Stimulated activated CD8-positive, alpha-beta memory T cell treated with anti-CD3 and anti-CD28 coated beads, Interleukin-12 subunit alpha, Interleukin-12 subunit beta, amount 100 ng/mL, for 24 hours (primary cell): Measurements from ENCODE around the gene EXD2.
"Not testable (repeated sequence)": the region's sequence is repeated elsewhere in the genome, so short reads cannot be mapped to it uniquely, and the experiment has no call there.

Experiments
- DNase-seq: peaks from one replicate; pipeline ENCODE4 v3.0.0-alpha.2; 2020; ENCODE audit errors: extremely low read depth

EXD2 gene, protein sequence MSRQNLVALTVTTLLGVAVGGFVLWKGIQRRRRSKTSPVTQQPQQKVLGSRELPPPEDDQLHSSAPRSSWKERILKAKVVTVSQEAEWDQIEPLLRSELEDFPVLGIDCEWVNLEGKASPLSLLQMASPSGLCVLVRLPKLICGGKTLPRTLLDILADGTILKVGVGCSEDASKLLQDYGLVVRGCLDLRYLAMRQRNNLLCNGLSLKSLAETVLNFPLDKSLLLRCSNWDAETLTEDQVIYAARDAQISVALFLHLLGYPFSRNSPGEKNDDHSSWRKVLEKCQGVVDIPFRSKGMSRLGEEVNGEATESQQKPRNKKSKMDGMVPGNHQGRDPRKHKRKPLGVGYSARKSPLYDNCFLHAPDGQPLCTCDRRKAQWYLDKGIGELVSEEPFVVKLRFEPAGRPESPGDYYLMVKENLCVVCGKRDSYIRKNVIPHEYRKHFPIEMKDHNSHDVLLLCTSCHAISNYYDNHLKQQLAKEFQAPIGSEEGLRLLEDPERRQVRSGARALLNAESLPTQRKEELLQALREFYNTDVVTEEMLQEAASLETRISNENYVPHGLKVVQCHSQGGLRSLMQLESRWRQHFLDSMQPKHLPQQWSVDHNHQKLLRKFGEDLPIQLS

DNA sequence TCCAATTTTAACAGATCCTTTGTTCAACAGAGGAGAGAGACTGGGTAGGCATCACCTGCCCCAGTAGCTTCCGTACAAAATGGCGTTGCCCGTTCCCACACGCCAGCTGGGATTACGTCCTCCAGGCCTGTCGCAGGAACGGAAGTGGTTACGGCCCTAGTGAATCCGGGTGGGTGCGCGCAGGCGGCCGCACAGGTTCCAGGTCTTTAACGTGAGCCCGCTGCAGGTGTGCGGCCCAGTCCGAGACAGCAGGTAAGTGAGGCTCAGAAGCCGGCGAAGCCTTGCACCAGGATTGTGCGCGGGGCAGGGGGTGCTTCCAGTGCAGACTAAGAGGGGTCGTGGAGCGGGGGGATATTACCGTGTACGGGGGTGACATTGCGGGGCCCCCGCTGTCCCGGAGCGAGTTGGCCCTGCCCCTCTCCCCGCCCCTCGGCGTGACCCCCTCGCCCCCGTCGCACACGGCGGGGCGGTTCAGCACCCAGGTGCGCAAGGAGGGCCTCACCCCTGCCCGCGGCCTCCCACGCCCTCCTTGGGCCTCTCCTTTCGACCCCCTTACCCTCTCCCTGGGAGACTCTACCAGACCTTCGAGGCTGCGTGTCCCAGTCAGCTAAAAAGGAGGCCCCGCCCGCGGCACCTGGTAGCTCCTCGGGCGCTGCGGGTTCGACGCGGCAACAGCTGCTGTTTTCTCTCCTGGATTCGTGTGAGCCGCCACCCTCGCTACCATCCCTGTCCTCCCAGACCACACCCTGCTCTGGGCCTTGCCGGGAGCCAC is at the start of gene EXD2:
Gene EXD2 (plus strand): TSS at position 159 of the 772 bp plus-strand sequence. CDS start 17,973 bp downstream, outside the sequence.
- DNase-seq: peak; percentile 27

- DNase-seq: no peak
Observed at GRCh38 chr14:69141550-69141949, 49.7 kb upstream of the EXD2 start.

DNA sequence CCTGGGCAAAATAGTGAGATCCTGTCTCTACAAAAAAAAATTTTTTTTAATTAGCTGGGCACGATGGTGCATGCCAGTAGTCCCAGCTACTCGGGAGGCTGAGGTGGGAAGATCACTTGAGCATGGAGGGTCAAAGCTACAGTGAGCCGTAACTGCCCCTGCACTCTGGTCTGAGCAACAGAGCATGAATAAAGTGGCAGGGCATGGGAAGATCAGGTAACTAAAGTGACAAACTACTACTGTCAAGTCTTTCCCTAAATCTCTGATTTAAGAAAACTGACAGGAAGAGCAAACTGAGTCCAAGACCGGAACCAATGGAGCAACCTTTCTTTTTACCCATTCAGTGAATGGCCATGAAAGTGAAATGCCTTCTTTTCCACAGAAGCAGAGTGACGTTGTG is 49.2 kb upstream of the EXD2 start:
- no peak for DNase-seq

GRCh38 chr14:69149461-69150244 is 41.6 kb upstream of the EXD2 start:
- no peak for DNase-seq

- DNase-seq: peak; percentile 61
Observed at GRCh38 chr14:69151458-69152180, 39.7 kb upstream of the EXD2 start.

DNA sequence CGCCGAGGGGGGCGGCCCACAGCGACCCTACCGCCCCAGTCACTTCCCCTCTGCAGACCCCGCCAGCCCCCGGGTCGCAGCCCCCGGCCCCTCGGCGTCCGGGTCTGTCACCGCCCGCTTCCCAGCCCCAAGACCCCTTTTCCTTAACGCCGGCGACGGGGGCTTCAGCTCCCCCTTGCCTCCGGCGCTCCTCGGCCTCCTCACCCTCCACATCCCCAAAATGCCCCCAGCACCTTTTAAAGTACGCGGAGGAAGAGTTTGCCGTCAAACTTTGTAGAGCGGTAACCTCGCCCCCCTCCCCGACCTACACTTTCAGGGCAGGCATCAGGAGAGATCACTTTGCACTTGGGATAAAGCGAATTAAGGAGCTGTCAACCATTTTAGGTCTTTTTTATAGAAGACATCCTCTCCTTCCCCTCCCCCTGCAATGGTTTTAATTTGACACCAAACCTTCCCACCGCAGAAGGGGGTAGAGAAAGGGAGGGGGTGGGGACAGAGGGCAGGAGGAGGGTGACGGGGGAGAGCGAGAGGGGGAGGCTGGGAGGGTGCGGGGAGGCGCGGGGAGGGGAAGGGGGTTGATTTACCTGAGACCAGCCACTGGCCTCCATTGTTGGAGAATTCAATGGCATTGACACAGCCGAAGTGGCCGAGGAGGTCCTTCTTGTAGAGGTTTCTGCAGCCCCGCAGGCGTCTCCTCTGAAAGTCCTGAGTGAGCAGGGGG is 39.0 kb upstream of the EXD2 start:
- no peak for DNase-seq

DNA sequence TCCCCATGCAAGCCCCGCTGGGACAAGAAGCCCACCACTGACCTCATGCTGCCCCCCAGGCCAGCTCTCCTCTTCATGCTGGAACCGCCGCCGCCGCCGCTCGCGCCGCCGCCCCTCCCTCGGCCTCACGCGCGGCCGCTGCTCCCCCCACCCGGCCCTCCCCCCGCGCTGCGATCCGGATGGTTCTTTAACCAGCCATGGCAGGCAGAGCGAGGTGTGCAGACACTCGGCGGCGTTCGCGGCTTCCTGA is 38.5 kb upstream of the EXD2 start, which contains the start of gene DCAF5:
Gene DCAF5 (minus strand): TSS at position 218 of the 250 bp plus-strand sequence. CDS start 141 bp downstream, at position 77.
- DNase-seq: peak; percentile 85

DNA sequence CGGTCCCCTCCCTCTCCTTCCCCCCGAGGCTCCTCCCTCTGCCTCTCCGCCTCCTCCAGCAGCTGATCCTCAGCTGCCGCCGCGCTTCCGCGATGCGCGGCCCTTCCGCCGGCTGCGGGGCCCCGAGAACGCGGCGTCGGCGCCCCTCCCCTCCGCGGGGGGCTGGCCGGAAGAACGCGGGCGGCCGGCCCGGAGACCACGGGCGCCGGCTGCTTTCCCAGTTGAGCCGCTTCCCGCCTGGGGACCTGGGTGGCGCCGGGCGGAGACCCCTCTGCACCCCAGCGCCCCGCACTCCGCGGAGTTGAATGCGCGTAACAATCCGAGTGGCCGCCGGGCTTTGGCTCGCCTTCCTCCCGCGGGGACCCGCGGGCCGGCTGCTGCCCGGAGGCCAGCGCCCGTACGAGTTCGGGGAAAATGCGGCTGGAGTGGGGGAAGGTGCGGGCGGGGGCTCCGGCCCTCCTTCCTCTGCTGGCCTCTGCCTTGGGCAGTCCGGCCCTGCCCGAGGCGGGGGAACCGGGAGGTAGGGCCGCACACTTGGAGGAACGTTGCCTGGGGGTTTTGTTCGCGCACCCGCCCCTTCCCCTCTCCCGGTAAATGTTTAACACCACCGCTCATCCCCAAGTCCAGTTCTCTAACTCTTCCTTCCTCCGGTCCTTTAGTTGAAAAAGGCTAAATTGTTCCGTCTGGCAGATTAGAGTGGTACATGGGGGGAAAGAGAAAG is 38.0 kb upstream of the EXD2 start:
- DNase-seq: no peak

DNA sequence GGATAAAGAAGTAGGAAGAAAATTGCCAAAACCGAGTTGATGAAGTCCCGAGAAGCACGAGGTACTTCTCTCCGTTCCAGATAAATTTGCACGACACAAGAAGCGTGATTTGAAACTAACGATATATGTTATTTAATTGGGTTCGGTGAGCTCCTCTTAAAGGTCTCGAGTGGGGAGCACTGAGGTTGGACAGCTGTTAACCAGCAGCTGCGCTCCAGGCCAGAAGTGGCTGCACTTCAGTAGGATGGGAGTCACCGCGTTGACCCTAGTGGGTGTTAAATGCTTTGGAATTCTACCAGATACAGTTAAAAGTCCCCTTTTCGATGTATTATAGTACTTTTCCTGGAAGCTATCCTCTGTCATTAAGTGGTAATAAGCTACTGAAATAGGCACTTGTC is 37.4 kb upstream of the EXD2 start:
- no peak for DNase-seq

- no peak for DNase-seq
Observed at GRCh38 chr14:69154779-69155178, 36.5 kb upstream of the EXD2 start.

- no peak for DNase-seq
Observed at GRCh38 chr14:69156224-69156623, 35.1 kb upstream of the EXD2 start.

GRCh38 chr14:69161590-69161989 is 29.7 kb upstream of the EXD2 start:
- DNase-seq: no peak

GRCh38 chr14:69165787-69166186 is 25.5 kb upstream of the EXD2 start:
- DNase-seq: not testable (repeated sequence)

DNA sequence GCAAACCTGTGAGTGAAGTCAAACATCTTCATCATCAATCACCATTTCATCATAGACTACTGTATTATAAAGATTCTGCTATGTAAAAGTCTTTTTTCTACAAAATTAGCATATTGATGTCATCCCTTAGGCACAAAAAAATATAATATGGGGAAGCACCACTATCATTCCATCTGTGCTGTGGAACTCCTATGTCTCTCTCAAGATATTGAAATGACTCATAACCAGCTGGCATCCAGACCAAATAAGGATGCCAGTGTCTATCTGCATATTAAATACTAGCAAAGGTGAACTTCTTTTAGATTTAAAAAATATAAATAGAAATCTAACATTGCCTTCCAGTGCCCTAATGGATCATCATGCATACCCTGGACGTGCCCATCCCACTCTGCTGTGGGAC is 20.5 kb upstream of the EXD2 start:
- DNase-seq: no peak

GRCh38 chr14:69171569-69171968 is 19.7 kb upstream of the EXD2 start:
- DNase-seq: no peak

- DNase-seq: no peak
Observed at GRCh38 chr14:69175130-69175529, 16.2 kb upstream of the EXD2 start.

DNA sequence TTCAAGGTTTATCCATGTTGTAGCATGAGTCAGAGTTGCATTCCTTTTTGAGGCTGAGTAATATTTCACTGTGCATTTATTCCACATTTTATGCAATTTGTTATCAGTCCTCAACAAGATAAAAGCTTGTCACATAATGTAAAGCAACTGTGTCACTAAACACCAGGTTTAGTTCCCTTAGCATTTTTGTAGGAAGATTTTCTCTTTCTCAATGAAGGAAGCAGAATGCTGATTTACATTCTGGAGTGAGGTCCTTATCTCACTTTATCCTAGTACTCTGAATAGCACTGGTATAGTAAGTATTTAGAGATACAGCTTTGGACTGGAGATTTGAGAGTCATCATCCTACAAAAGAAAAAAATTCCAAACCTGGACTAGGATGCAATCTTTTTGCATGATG is 9.8 kb upstream of the EXD2 start:
- no peak for DNase-seq

DNA sequence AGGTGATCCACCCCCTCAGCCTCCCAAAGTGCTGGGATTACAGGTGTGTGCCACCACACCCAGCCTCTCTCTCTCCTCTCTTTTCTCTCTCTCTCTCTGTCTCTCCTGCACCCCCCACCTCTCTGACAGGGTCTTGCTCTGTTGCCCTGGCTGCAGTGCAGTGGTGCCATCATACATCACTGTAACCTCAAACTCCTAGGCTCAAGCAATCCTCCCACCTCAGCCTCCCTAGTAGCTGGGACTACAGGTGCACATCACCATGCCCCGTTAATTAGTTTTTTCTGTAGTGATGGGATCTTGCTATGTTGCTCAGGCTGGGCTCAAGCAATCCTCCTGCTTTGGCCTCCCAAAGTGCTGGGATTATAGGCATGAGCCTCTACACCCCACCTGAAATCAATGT is 8.7 kb upstream of the EXD2 start:
- not testable (repeated sequence) for DNase-seq

DNA sequence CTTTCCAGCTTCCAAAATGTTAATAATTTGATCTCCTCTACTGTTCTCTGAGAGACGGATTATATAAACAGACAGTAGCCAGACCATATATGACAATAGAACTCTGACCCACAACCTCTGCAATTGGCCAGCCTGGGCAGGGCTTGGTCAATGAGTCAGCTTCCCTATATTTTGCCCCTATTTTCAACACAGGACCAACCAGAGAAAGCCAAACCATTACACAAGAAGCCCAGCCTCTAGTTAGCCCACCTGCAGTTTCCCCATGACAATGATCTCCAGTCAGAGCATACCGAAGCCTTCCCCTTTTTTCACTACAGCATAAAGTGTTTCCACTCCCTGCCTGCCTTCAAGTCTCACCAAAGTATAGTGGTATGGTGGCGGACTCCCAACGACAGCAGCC is 7.6 kb upstream of the EXD2 start:
- DNase-seq: no peak

DNA sequence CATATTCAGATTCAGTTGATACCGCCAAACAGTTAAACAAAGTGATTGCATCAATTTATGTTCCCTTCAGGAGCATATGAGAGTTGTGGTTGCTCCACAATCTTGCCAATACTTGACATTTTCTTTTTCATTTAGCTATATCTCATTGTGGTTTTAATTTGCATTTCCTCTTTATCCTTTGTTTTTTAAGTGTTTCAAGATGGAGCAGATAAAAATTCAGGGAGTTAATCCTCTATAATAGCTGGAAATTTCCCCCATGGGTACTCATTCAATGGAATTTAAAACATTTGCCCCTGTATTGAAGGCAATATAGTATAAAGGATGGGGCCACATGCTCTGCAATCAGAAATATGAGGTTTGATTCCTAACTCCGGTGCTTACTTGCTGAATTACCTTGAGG is 1.1 kb upstream of the EXD2 start:
- no peak for DNase-seq
